GM12801 (cell line): ENCODE data around the gene PIAS2.

ENCODE experiments used
- TF ChIP-seq, protein P1 (sequence below): IDR thresholded peaks from one replicate; pipeline ENCODE4 v1.5.1; 2011; ENCODE audit warnings: control low read depth; ENCODE audit not compliant: insufficient read length; ENCODE audit errors: extremely low read depth

PIAS2 gene, protein sequence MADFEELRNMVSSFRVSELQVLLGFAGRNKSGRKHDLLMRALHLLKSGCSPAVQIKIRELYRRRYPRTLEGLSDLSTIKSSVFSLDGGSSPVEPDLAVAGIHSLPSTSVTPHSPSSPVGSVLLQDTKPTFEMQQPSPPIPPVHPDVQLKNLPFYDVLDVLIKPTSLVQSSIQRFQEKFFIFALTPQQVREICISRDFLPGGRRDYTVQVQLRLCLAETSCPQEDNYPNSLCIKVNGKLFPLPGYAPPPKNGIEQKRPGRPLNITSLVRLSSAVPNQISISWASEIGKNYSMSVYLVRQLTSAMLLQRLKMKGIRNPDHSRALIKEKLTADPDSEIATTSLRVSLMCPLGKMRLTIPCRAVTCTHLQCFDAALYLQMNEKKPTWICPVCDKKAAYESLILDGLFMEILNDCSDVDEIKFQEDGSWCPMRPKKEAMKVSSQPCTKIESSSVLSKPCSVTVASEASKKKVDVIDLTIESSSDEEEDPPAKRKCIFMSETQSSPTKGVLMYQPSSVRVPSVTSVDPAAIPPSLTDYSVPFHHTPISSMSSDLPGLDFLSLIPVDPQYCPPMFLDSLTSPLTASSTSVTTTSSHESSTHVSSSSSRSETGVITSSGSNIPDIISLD

DNA sequence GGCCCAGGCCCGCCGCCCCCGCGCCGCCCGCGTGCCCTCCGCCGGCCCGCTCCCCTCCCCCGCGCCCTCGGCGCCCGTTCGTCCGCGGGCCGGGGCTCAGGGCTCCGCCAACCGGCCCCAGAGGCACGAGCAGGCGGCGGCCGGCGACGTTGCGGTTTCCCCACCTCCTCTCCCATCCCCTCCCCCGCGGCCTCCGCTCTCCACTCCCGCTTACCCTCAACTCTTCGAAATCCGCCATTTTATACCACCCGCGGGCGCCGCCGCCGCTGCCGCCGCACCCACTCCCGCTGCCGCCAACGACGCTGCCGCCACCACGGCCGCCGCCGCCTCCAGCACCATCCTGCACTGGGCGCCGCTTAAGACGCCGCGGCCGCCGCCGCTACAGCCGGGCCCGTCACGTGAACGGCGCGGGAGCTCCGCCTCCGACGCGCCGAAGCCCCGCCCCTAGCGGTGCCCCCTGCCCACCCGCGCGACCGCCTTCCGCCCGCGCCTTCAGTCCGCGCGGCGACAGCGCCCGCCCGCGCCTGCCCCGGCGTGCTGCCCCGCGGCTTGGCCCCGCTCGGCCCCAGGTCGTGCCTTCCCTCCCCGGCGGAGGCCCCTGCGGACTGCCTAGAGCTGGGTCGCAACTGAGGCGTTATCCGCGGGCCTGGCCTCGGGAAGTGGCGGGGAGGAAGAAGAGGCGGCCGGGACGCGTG is at the start of gene PIAS2, which contains the start of gene KATNAL2:
TSS of gene PIAS2 (minus strand) at position 400 of the 695 bp plus-strand sequence. CDS start at position 238, 162 bp downstream.
TSS of gene KATNAL2 (plus strand) at position 495 of the 695 bp plus-strand sequence. CDS start 29,271 bp downstream, outside the sequence.
- TF ChIP-seq, protein P1, sequence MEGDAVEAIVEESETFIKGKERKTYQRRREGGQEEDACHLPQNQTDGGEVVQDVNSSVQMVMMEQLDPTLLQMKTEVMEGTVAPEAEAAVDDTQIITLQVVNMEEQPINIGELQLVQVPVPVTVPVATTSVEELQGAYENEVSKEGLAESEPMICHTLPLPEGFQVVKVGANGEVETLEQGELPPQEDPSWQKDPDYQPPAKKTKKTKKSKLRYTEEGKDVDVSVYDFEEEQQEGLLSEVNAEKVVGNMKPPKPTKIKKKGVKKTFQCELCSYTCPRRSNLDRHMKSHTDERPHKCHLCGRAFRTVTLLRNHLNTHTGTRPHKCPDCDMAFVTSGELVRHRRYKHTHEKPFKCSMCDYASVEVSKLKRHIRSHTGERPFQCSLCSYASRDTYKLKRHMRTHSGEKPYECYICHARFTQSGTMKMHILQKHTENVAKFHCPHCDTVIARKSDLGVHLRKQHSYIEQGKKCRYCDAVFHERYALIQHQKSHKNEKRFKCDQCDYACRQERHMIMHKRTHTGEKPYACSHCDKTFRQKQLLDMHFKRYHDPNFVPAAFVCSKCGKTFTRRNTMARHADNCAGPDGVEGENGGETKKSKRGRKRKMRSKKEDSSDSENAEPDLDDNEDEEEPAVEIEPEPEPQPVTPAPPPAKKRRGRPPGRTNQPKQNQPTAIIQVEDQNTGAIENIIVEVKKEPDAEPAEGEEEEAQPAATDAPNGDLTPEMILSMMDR, result no peak

DNA sequence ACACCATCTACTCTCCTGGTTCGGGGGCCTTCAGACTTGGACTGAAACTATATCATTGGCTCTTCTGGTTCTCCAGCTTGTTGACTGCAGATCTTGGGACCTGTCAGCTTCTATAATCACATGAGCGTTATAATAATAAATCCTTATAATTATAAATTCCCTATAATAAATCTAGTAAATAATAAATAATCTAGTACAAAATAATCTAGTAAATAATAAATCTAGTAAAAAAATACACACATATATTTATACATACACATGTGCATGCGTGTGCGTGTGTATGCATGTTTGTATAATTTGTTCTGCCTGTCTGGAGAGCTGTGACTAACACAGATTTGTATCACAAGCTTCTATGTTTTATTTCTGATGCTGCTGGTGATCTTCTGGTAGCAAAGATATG is 40.9 kb upstream of the PIAS2 start:
- TF ChIP-seq, protein P1, result no peak

DNA sequence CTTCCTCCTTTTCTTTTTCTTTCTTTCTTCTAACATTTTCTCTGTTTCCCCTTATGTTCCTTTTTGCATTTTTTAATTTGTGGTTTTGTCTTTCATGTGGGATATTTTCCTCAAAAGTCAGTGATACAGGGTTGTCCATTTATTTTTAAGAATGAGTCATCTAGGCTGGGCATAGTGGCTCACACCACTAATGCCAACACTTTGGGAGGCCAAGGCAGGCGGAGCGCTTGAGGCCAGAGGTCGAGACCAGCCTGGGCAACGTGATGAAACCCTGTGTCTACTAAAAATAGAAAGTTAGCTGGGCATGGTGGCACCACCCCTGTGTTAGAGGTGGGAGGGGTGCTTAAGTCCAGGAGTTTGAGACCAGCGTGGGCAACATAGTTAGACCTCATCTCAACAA is 35.9 kb upstream of the PIAS2 start:
- TF ChIP-seq, protein P1, result no peak

DNA sequence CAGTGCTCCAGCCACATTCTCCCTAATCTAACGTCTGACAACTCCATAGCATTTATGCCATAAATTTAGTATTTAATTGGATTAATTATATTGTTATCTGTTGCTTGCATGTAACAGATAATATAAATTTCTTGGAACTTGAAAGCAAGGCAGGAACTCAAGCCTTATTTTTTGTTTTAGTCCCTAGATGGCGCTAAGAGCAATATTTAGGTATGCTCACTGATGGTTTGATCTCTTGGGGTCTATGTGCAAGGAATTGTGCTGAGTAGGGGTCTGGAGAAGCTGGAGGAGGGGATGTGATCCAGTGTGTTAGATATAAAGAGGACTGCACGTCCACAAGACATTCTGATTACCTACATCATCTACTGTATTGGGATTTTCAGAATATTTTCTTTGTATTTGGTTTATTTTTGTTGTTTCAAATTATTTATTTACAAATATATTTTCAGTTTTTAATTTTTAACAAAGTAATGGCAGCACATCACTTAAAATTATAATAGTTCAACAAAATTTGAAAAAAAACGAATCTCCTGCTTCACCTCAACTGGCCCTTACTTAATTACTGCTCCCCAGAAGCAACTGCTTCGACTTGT is 32.9 kb upstream of the PIAS2 start:
- TF ChIP-seq, protein P1, result no peak

DNA sequence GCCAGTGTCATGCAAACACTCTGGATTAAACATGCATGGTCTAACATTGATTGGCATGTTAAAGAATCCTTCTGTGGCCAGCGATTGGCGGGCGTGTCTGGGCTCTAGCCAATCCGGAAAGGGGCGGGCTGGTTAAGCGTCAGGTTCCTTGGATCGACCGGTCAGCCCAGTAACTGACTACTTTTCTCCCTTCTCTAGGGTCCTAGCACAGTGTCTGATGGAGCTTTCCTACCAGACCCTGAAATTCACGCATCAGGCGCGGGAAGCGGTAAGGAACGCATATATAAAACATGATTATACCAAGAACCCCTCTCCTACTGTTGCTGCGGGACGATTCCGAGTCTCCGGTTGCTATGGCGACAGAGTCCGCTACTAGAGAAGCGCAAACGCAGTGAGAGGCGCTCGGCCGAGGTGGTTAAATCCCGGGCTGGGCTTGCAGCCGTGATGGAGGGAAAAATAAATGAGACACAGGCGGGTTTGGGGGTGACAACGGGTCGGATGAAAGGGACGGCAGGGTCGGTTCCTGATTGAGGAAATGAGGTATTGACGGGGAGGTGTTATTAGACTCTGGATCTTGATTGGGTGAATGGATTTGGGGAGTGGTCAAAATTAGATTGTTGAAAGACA is 29.5 kb upstream of the PIAS2 start:
- TF ChIP-seq, protein P1, result no peak

DNA sequence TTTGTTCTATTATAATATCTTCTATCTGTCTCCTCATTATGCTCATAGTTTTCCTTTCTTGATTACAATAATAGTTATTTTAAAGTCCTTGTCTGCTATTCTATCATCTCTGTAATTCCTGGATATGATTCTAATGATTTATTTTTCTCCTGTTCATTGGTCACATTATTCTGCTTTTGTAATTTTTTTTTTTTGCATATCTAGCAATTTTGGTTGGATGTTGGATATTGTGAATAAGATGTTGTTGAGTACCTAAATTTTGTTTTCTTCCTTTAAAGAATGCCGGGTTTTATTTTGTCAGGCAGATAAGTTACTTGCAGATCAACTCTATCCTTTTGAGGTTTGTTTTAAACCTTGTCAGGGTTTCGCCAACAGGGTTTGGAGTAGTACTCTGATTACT is 25.3 kb upstream of the PIAS2 start:
- TF ChIP-seq, protein P1, result no peak
